Hepatocyte (in vitro differentiated cells): ENCODE data around the gene MTAP.

Experiments
- CTCF ChIP-seq: fragments of 200-600 bp; sonication (generic); IDR thresholded peaks from 2 replicates; pipeline ENCODE4 v1.5.1; 2016; ENCODE audit warnings: antibody characterized with exemption, mild to moderate bottlenecking; ENCODE audit not compliant: poor library complexity
- EZH2 ChIP-seq: fragments of 200-600 bp; sonication (generic); IDR thresholded peaks from 2 replicates; pipeline ENCODE4 v1.6.1; 2016; ENCODE audit warnings: antibody characterized with exemption, mild to moderate bottlenecking, borderline replicate concordance

- TF ChIP-seq CTCF (no peak), EZH2 (no peak)
These were observed 1.9 kb downstream of the MTAP start for GRCh38 chr9:21804331-21804730.
